ENCODE results near the gene ITGB2.

The ITGB2 gene

GRCh38 chr21:44887126-44887806, 33.4 kb downstream of the ITGB2 start:
- Histone ChIP-seq H3K79me2 (ENCODE audit: insufficient read depth, low read length) (no peaks in the 10 kb centered on the region), H3K36me3 (ENCODE audit: insufficient read depth, low read length) (no peaks in the 10 kb centered on the region), H3K27ac (ENCODE audit: low read depth, low read length, poor library complexity, severe bottlenecking) (no peak overlapping the region), H3K4me2 (ENCODE audit: low read length) (no peak overlapping the region), H4K20me1 (ENCODE audit: insufficient read depth, low read length) (no peaks in the 10 kb centered on the region), H3K9me3 (ENCODE audit: low read length) (no peaks in the 10 kb centered on the region), H3K9me2 (ENCODE audit: low read depth, low read length) (no peaks in the 10 kb centered on the region), H3K9ac (ENCODE audit: low read length) (no peak overlapping the region), H3F3A (ENCODE audit: insufficient read depth, low read length) (no peaks in the 10 kb centered on the region), H3K4me1 (ENCODE audit: insufficient read depth, low read length, severe bottlenecking) (no peaks in the 10 kb centered on the region), H3K27me3 (ENCODE audit: insufficient read depth, low read length) (0 out of 2 replicates have a peak, but pooled peaks cover 3% of the 10 kb centered on the region), H3K4me3 (ENCODE audit: low read depth, low read length, poor library complexity, severe bottlenecking) (no peak overlapping the region), H2AFZ (ENCODE audit: low read length) (no peak overlapping the region)
- TF ChIP-seq CTCF (IDR thresholded peaks at IDR 0.05; ENCODE audit: low read length) (no peak), EZH2 (IDR thresholded peaks at IDR 0.05; ENCODE audit: borderline replicate concordance, low read length) (no peak)

- H4K20me1 ChIP-seq (ENCODE audit: insufficient read depth, low read length), result no peaks in the 10 kb centered on the region
- no peaks in the 10 kb centered on the region for H3K36me3 ChIP-seq (ENCODE audit: insufficient read depth, low read length)
- no peak overlapping the region for H3K9ac ChIP-seq (ENCODE audit: low read length)
- TF ChIP-seq EZH2 (IDR thresholded peaks at IDR 0.05; ENCODE audit: borderline replicate concordance, low read length) (no peak), CTCF (IDR thresholded peaks at IDR 0.05; ENCODE audit: low read length) (no peak)
- no peaks in the 10 kb centered on the region for H3F3A ChIP-seq (ENCODE audit: insufficient read depth, low read length)
- H3K9me3 ChIP-seq (ENCODE audit: low read length), result no peaks in the 10 kb centered on the region
- H3K4me1 ChIP-seq (ENCODE audit: insufficient read depth, low read length, severe bottlenecking), result peaks cover 2% of the 10 kb centered on the region
- no peak overlapping the region for H3K4me2 ChIP-seq (ENCODE audit: low read length)
- no peaks in the 10 kb centered on the region for H3K27me3 ChIP-seq (ENCODE audit: insufficient read depth, low read length)
- no peak overlapping the region for H3K4me3 ChIP-seq (ENCODE audit: low read depth, low read length, poor library complexity, severe bottlenecking)
- no peak overlapping the region for H2AFZ ChIP-seq (ENCODE audit: low read length)
- H3K27ac ChIP-seq (ENCODE audit: low read depth, low read length, poor library complexity, severe bottlenecking), result no peak overlapping the region
- no peaks in the 10 kb centered on the region for H3K9me2 ChIP-seq (ENCODE audit: low read depth, low read length)
- H3K79me2 ChIP-seq (ENCODE audit: insufficient read depth, low read length), result no peaks in the 10 kb centered on the region
These were observed 34.3 kb downstream of the ITGB2 start for GRCh38 chr21:44886113-44887075.

DNA sequence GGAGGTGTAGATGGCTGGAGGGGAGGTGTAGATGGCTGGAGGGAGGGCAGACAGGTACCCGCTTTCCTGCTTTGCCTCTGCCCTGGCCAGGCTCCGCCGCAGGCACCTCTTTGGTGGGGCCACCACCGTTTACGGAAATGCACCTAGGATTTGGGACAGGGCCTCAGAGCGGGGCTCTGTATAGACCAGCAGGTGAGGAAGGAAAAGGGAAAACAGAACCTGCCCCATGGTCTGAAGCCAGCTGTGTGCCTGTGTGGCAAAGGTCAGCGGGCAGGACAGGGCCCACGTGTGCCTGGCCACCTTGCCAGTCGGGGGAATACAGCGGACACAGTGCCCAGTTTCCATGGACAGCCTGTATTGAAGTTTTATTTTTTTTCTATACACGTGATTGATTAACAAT, 35.1 kb downstream of the ITGB2 start:
- H3K9me2 ChIP-seq (ENCODE audit: low read depth, low read length), result no peaks in the 10 kb centered on the region
- no peaks in the 10 kb centered on the region for H4K20me1 ChIP-seq (ENCODE audit: insufficient read depth, low read length)
- no peak overlapping the region for H3K4me2 ChIP-seq (ENCODE audit: low read length)
- no peak overlapping the region for H3K4me3 ChIP-seq (ENCODE audit: low read depth, low read length, poor library complexity, severe bottlenecking)
- no peaks in the 10 kb centered on the region for H3K79me2 ChIP-seq (ENCODE audit: insufficient read depth, low read length)
- H3K27me3 ChIP-seq (ENCODE audit: insufficient read depth, low read length), result no peaks in the 10 kb centered on the region
- TF ChIP-seq CTCF (IDR thresholded peaks at IDR 0.05; ENCODE audit: low read length), result no peak
- no peak for TF ChIP-seq EZH2 (IDR thresholded peaks at IDR 0.05; ENCODE audit: borderline replicate concordance, low read length)
- no peaks in the 10 kb centered on the region for H3F3A ChIP-seq (ENCODE audit: insufficient read depth, low read length)
- H3K9me3 ChIP-seq (ENCODE audit: low read length), result no peaks in the 10 kb centered on the region
- H3K4me1 ChIP-seq (ENCODE audit: insufficient read depth, low read length, severe bottlenecking), result peaks cover 10% of the 10 kb centered on the region
- no peaks in the 10 kb centered on the region for H3K36me3 ChIP-seq (ENCODE audit: insufficient read depth, low read length)
- no peak overlapping the region for H2AFZ ChIP-seq (ENCODE audit: low read length)
- H3K27ac ChIP-seq (ENCODE audit: low read depth, low read length, poor library complexity, severe bottlenecking), result no peak overlapping the region
- H3K9ac ChIP-seq (ENCODE audit: low read length), result no peak overlapping the region

Data from OCI-LY1 (cell line).